NT2/D1 (cell line): ENCODE results near the gene DPH3.

ENCODE experiments used
- DNase-seq: peaks from one replicate; pipeline ENCODE4 v3.0.0-alpha.2; 2011; ENCODE audit warnings: low read depth, low spot score
- H3K27me3 ChIP-seq: 2 replicates; pipeline ENCODE4 v1.6.0; 2011; ENCODE audit warnings: mild to moderate bottlenecking; ENCODE audit not compliant: insufficient read length, insufficient read depth
- H3K36me3 ChIP-seq: 2 replicates; pipeline ENCODE4 v1.6.1; 2011; ENCODE audit warnings: mild to moderate bottlenecking, low read length, mixed read lengths; ENCODE audit not compliant: insufficient read depth, insufficient read length
- H3K4me1 ChIP-seq: 2 replicates; pipeline ENCODE4 v1.5.1; 2011; ENCODE audit not compliant: insufficient read depth, insufficient read length
- H3K4me3 ChIP-seq: 2 replicates; pipeline ENCODE4 v1.5.1; 2011; ENCODE audit warnings: low read depth; ENCODE audit not compliant: insufficient read length
- H3K9ac ChIP-seq: 2 replicates; pipeline ENCODE4 v1.6.0; 2011; ENCODE audit warnings: low read depth; ENCODE audit not compliant: insufficient read length
- H3K9me3 ChIP-seq: 2 replicates; pipeline ENCODE4 v1.5.1; 2011; ENCODE audit warnings: mild to moderate bottlenecking, low read length; ENCODE audit not compliant: insufficient read depth
- SUZ12 ChIP-seq: IDR thresholded peaks from 2 replicates; pipeline ENCODE4 v1.6.1; 2011; ENCODE audit not compliant: insufficient read length, insufficient read depth; ENCODE audit errors: extremely low read depth
- YY1 ChIP-seq: IDR thresholded peaks from 2 replicates; pipeline ENCODE4 v1.6.1; 2011; ENCODE audit not compliant: insufficient read length, insufficient read depth
- ZNF274 ChIP-seq: IDR thresholded peaks from 2 replicates; pipeline ENCODE4 v1.6.1; 2011; ENCODE audit warnings: mild to moderate bottlenecking, low read depth, low read length

DPH3 gene

DNA sequence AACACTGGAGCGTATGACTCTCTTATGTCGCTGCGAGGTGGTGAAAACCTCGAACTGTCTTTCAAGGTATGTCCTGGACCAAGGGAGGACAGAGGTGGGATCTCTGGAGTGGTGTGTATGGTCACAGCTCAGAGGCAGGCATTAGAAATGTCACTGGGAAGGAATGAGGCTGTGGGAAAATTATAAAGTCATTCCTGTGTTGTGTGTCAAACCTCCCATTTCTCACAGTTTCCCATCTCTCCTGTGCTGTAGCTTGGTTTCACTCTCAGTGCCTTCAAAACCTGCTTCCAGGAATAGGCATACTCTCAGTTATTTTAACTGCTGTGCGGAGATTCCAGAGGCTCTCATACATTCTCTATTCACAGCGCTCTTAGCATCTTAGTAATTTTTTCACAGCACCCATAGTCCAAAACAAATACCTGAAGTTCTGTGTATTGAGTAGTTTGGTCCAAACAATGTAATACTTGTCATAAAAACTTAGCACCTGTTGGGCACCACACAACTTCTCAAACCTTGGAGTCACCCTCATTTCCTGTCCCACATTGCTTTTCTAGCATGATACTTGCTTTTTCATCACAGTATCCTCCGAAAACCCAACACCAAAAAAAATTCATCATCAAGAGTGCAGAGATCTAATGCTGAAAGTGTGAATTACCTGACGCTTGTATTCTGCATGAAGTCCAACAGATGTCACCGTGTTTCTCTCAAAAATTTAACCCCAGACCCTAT, 53.4 kb downstream of the DPH3 start:
- Histone ChIP-seq H3K27me3 (no peaks in the 10 kb centered on the region), H3K4me1 (no peaks in the 10 kb centered on the region), H3K9ac (no peak overlapping the region), H3K4me3 (no peak overlapping the region), H3K9me3 (no peaks in the 10 kb centered on the region), H3K36me3 (no peaks in the 10 kb centered on the region)
- no peak for DNase-seq
- TF ChIP-seq YY1: no peak
- no peak for TF ChIP-seq ZNF274
- TF ChIP-seq SUZ12: no peak
